SK-N-SH (cell line): ENCODE results near the gene IDH3G.

Source experiments
- MEF2A ChIP-seq: IDR thresholded peaks from 2 replicates; pipeline ENCODE4 v1.4.0; 2012; ENCODE audit warnings: low read depth, borderline replicate concordance
- SIN3A ChIP-seq: IDR thresholded peaks from 2 replicates; pipeline ENCODE4 v1.6.1; 2012; ENCODE audit warnings: low read depth, mild to moderate bottlenecking, low read length, moderate library complexity, borderline replicate concordance
- TCF12 ChIP-seq: IDR thresholded peaks from 2 replicates; pipeline ENCODE4 v1.4.0; 2012
- TF ChIP-seq, protein P1 (sequence below): fragments of 200-600 bp; sonication (generic); IDR thresholded peaks from 2 replicates; pipeline ENCODE4 v1.6.1; 2017; ENCODE audit warnings: antibody characterized with exemption, mild to moderate bottlenecking, moderate library complexity
- TF ChIP-seq, protein P2 (sequence below): IDR thresholded peaks from 2 replicates; pipeline ENCODE4; 2012

DNA sequence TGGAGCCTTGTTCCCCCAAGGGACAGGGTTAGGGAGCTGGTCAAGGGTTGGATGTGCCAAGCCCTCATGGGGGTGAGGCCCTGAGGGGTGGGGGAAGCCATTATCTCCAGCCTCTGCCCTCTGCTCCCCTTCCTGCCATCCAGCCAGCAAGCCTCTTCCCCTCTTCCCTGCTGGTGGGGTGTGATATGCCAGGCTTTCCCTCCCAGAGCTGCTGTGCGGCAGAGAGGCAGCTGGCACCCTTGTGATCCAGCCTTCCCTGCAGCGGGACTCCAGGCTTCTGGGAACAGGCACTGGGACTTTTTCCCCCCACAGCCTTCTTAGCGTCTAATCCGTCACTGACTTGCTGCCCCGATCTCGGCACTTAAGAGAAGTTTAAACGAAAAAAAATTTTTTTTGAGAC, 6.6 kb upstream of the IDH3G start:
- TF ChIP-seq, protein P1, sequence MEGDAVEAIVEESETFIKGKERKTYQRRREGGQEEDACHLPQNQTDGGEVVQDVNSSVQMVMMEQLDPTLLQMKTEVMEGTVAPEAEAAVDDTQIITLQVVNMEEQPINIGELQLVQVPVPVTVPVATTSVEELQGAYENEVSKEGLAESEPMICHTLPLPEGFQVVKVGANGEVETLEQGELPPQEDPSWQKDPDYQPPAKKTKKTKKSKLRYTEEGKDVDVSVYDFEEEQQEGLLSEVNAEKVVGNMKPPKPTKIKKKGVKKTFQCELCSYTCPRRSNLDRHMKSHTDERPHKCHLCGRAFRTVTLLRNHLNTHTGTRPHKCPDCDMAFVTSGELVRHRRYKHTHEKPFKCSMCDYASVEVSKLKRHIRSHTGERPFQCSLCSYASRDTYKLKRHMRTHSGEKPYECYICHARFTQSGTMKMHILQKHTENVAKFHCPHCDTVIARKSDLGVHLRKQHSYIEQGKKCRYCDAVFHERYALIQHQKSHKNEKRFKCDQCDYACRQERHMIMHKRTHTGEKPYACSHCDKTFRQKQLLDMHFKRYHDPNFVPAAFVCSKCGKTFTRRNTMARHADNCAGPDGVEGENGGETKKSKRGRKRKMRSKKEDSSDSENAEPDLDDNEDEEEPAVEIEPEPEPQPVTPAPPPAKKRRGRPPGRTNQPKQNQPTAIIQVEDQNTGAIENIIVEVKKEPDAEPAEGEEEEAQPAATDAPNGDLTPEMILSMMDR = no peak
- TF ChIP-seq SIN3A (no peak), TCF12 (no peak), MEF2A (no peak)
- TF ChIP-seq, protein P2, sequence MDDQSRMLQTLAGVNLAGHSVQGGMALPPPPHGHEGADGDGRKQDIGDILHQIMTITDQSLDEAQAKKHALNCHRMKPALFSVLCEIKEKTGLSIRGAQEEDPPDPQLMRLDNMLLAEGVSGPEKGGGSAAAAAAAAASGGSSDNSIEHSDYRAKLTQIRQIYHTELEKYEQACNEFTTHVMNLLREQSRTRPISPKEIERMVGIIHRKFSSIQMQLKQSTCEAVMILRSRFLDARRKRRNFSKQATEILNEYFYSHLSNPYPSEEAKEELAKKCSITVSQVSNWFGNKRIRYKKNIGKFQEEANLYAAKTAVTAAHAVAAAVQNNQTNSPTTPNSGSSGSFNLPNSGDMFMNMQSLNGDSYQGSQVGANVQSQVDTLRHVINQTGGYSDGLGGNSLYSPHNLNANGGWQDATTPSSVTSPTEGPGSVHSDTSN = no peak
